A549 (cell line): Measurements from ENCODE around the gene TAF4B. TPM values are rescaled to one million over a fixed set of nuclear protein-coding genes. Genes with fewer than 3 reads are reported as not detected.

Experiments used
- ATAC-seq, 2 experiments: fragments of 200-7000 bp in 1 of 2; fragments of >200 bp in 1 of 2; cut with Nextera tagmentation in 1 of 2; cut with Tn5 transposase in 1 of 2; 3 replicates each; pipeline versions ENCODE4 v1.8.0 to v1.9.1; 2018 to 2020; ENCODE audit warnings: mild to moderate bottlenecking in 1 of 2, moderate library complexity in 1 of 2
- CTCF ChIA-PET: fragments of 300-600 bp; sonication (Branson Sonifier 250); formaldehyde crosslinking; extraction: SDS; loops from one replicate; lab custom pipeline; 2021; ENCODE audit warnings: antibody characterized with exemption, inconsistent platforms; lab: Yijun Ruan, JAX
- POLR2A ChIA-PET: fragments of 350-600 bp; formaldehyde crosslinking; extraction: SDS; loops from one replicate; lab custom pipeline; 2021; ENCODE audit warnings: antibody characterized with exemption, inconsistent platforms; lab: Yijun Ruan, JAX
- DNase-seq, 2 experiments: peaks; one replicate each; pipeline versions ENCODE4 v3.0.0 to v3.0.0-alpha.2; 2011 to 2016; ENCODE audit warnings: low read depth in 1 of 2, low spot score in 1 of 2
- FAIRE-seq: peaks from 2 replicates; lab custom pipeline; 2011; peaks lifted over from hg19 to GRCh38; lab: Jason Lieb, UNC
- H3K27ac ChIP-seq, 2 experiments: fragments of >200 bp; sonication (Bioruptor Twin); formaldehyde crosslinking; 3 replicates each; pipeline ENCODE4 v1.5.1; 2016 to 2017
- H3K4me1 ChIP-seq: fragments of >200 bp; sonication (Bioruptor Twin); formaldehyde crosslinking; 3 replicates; pipeline ENCODE4 v1.6.1; 2016
- H3K4me2 ChIP-seq: fragments of >200 bp; sonication (Bioruptor Twin); formaldehyde crosslinking; 3 replicates; pipeline ENCODE4 v1.6.1; 2016
- H3K4me3 ChIP-seq: fragments of >200 bp; sonication (Bioruptor Twin); formaldehyde crosslinking; 3 replicates; pipeline ENCODE4 v1.5.1; 2016
- H3K9me3 ChIP-seq: fragments of >200 bp; sonication (Bioruptor Twin); formaldehyde crosslinking; 3 replicates; pipeline ENCODE4 v1.6.1; 2016
- ATOH8 ChIP-seq: fragments of 250-450 bp; sonication (Bioruptor Pico); IDR thresholded peaks from 2 replicates; pipeline ENCODE4 v1.5.0; 2020; ENCODE audit warnings: low read depth, mild to moderate bottlenecking, moderate library complexity
- BCL3 ChIP-seq: fragments of >200 bp; sonication (Bioruptor Twin); formaldehyde crosslinking; IDR thresholded peaks from 3 replicates; pipeline ENCODE4 v1.6.1; 2016
- BHLHE40 ChIP-seq: IDR thresholded peaks from 2 replicates; pipeline ENCODE4 v1.6.1; 2012; ENCODE audit warnings: low read depth, low read length, inconsistent platforms
- CBX2 ChIP-seq: fragments of 200-600 bp; sonication (generic); IDR thresholded peaks from 2 replicates; pipeline ENCODE4 v1.6.1; 2016; ENCODE audit warnings: low read depth, mild to moderate bottlenecking, borderline replicate concordance
- CBX8 ChIP-seq: fragments of 200-600 bp; sonication (generic); IDR thresholded peaks from 2 replicates; pipeline ENCODE4 v1.6.1; 2016
- CHD2 ChIP-seq: fragments of 150-350 bp; IDR thresholded peaks from 2 replicates; pipeline ENCODE4 v1.6.1; 2014; ENCODE audit warnings: low read length; ENCODE audit not compliant: partially characterized antibody
- CHD4 ChIP-seq: fragments of 200-600 bp; sonication (generic); IDR thresholded peaks from 2 replicates; pipeline ENCODE4 v1.6.1; 2016; ENCODE audit warnings: antibody characterized with exemption, mild to moderate bottlenecking, borderline replicate concordance
- EHF ChIP-seq: fragments of 250-450 bp; sonication (Bioruptor Pico); IDR thresholded peaks from 2 replicates; pipeline ENCODE4 v1.5.0; 2020; ENCODE audit warnings: mild to moderate bottlenecking
- EHMT2 ChIP-seq: fragments of 200-600 bp; sonication (generic); IDR thresholded peaks from 2 replicates; pipeline ENCODE4 v1.6.1; 2016; ENCODE audit warnings: antibody characterized with exemption, low read depth, mild to moderate bottlenecking, moderate library complexity
- EP300 ChIP-seq, 2 experiments: fragments of >200 bp; sonication (Bioruptor Twin); formaldehyde crosslinking; IDR thresholded peaks; 2 replicates in 1 of 2; 3 replicates in 1 of 2; pipeline ENCODE4 v1.6.1; 2016 to 2017
- FOSB ChIP-seq: fragments of 250-450 bp; sonication (Bioruptor Pico); IDR thresholded peaks from 2 replicates; pipeline ENCODE4 v1.5.0; 2020; ENCODE audit warnings: mild to moderate bottlenecking, moderate library complexity
- GATA3 ChIP-seq: IDR thresholded peaks from 2 replicates; pipeline ENCODE4 v1.6.1; 2012; ENCODE audit warnings: borderline replicate concordance
- HEYL ChIP-seq: fragments of 250-450 bp; sonication (Bioruptor Pico); IDR thresholded peaks from 2 replicates; pipeline ENCODE4 v1.8.0; 2021; ENCODE audit warnings: mild to moderate bottlenecking, moderate library complexity
- HMGXB4 ChIP-seq: fragments of 250-450 bp; sonication (Bioruptor Pico); IDR thresholded peaks from 2 replicates; pipeline ENCODE4 v1.5.0; 2021; ENCODE audit warnings: mild to moderate bottlenecking, moderate library complexity, borderline replicate concordance
- HOXB13 ChIP-seq: fragments of 250-450 bp; sonication (Bioruptor Pico); IDR thresholded peaks from 2 replicates; pipeline ENCODE4 v1.5.0; 2020; ENCODE audit warnings: low read depth, mild to moderate bottlenecking, moderate library complexity
- HOXB5 ChIP-seq: fragments of 250-450 bp; sonication (Bioruptor Pico); IDR thresholded peaks from 2 replicates; pipeline ENCODE4 v1.5.0; 2020; ENCODE audit warnings: mild to moderate bottlenecking, moderate library complexity
- JUNB ChIP-seq: fragments of >200 bp; sonication (Bioruptor Twin); formaldehyde crosslinking; IDR thresholded peaks from 2 replicates; pipeline ENCODE4 v1.6.1; 2016
- NPAS2 ChIP-seq: fragments of 250-450 bp; sonication (Bioruptor Pico); IDR thresholded peaks from 2 replicates; pipeline ENCODE4 v1.8.0; 2022; ENCODE audit warnings: mild to moderate bottlenecking, moderate library complexity, borderline replicate concordance
- PHF8 ChIP-seq: fragments of 200-600 bp; sonication (generic); IDR thresholded peaks from 2 replicates; pipeline ENCODE4 v1.6.1; 2016; ENCODE audit warnings: low read depth, mild to moderate bottlenecking, antibody characterized with exemption, moderate library complexity, borderline replicate concordance
- RAD21 ChIP-seq, 2 experiments: fragments of >200 bp in 1 of 2; sonication (Bioruptor Twin) in 1 of 2; formaldehyde crosslinking in 1 of 2; IDR thresholded peaks in 1 of 2; conservative IDR thresholded peaks in 1 of 2; 2 replicates in 1 of 2; 3 replicates in 1 of 2; pipeline ENCODE4 v1.6.1; 2012 to 2018; ENCODE audit warnings: inconsistent platforms in 1 of 2
- RARB ChIP-seq: fragments of 250-450 bp; sonication (Bioruptor Pico); IDR thresholded peaks from 2 replicates; pipeline ENCODE4 v1.8.0; 2021; ENCODE audit warnings: mild to moderate bottlenecking, moderate library complexity
- RCOR1 ChIP-seq: fragments of 150-350 bp; IDR thresholded peaks from 2 replicates; pipeline ENCODE4 v1.6.1; 2014; ENCODE audit warnings: antibody characterized with exemption, low read length, low read depth
- SREBF2 ChIP-seq: fragments of 450-650 bp; IDR thresholded peaks from 2 replicates; pipeline ENCODE4 v1.6.1; 2014; ENCODE audit warnings: mild to moderate bottlenecking, moderate library complexity
- TP53 ChIP-seq: fragments of 250-450 bp; sonication (Bioruptor Pico); IDR thresholded peaks from 2 replicates; pipeline ENCODE4 v1.5.0; 2021; ENCODE audit warnings: mild to moderate bottlenecking, moderate library complexity
- USF2 ChIP-seq: fragments of 450-650 bp; IDR thresholded peaks from 2 replicates; pipeline ENCODE4 v1.6.1; 2014; ENCODE audit warnings: antibody characterized with exemption
- ZC3H11A ChIP-seq: fragments of 450-650 bp; IDR thresholded peaks from 2 replicates; pipeline ENCODE4 v1.6.1; 2014; ENCODE audit warnings: antibody characterized with exemption, mild to moderate bottlenecking
- ZFP36 ChIP-seq: fragments of 450-650 bp; IDR thresholded peaks from 2 replicates; pipeline ENCODE4 v1.6.1; 2014; ENCODE audit warnings: borderline replicate concordance; ENCODE audit not compliant: partially characterized antibody
- WGBS: methylation state at CpG from one replicate; pipeline ENCODE4 v1.1.6; 2017; ENCODE audit errors: missing lambda C conversion rate; 5-methylcytosine and 5-hydroxymethylcytosine counted together
- polyA plus RNA-seq, 4 experiments: library from polyadenylated mRNA; depleted of rRNA in 3 of 4; stranded (reverse); fragments of >200 nt; fragmentation: RNase III in 1 of 4; extraction: RNeasy Plus Mini Kit Qiagen cat#74134 plus additional on column Dnase treatment in 1 of 4; gene quantifications; 2 replicates in 3 of 4; 3 replicates in 1 of 4; pipeline ENCODE4 v1.2.3, GENCODE V29; 2011 to 2017
- TF ChIP-seq, protein P1 (sequence below): IDR thresholded peaks from 2 replicates; pipeline ENCODE4 v1.6.1; 2012
- TF ChIP-seq, protein P2 (sequence below): fragments of >200 bp; sonication (Bioruptor Twin); formaldehyde crosslinking; IDR thresholded peaks from 2 replicates; pipeline ENCODE4 v1.6.1; 2016

Gene TAF4B
- polyA plus RNA-seq, 2 of the 4 experiments (the other 2 are of a cell fraction): 2.5 to 5.6 TPM

DNA sequence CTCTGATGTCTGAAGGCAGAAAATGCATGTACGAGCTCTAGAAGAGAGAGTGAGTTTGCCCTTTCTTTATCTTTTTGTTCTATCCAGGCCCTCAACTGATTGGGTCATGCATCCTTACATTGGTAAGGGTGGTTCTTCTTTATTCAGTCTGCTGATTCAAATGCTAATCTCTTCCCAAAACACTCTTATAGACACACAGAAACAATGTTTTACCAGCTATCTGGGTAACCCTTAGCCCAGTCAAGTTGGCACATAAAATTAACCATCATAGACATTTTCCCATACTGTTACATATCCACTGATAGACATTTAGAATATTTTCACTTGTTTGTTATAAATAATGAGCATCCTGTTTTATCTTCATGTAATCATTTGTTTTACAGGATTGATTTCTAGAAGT is 141.2 kb downstream of the TAF4B start:
- TF ChIP-seq ZFP36 (no peak), FOSB (CRISPR knock-in tag) (no peak), CBX8 (no peak), SREBF2 (no peak), BCL3 (no peak), USF2 (no peak), HMGXB4 (CRISPR knock-in tag) (no peak), ATOH8 (CRISPR knock-in tag) (no peak), CHD2 (no peak), RARB (CRISPR knock-in tag) (no peak), JUNB (no peak), PHF8 (no peak), EHMT2 (no peak), HOXB5 (CRISPR knock-in tag) (no peak), GATA3 (no peak), RCOR1 (no peak), ZC3H11A (no peak), BHLHE40 (no peak)
- TF ChIP-seq, protein P1, sequence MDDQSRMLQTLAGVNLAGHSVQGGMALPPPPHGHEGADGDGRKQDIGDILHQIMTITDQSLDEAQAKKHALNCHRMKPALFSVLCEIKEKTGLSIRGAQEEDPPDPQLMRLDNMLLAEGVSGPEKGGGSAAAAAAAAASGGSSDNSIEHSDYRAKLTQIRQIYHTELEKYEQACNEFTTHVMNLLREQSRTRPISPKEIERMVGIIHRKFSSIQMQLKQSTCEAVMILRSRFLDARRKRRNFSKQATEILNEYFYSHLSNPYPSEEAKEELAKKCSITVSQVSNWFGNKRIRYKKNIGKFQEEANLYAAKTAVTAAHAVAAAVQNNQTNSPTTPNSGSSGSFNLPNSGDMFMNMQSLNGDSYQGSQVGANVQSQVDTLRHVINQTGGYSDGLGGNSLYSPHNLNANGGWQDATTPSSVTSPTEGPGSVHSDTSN: no peak
- ChIA-PET POLR2A (no interaction called here), CTCF (no interaction called here)
- 95% methylated on average over 1 of the region's 1 CpG for WGBS
- Histone ChIP-seq H3K4me2 (no peak overlapping the region), H3K4me1 (no peaks in the 10 kb centered on the region), H3K4me3 (no peak overlapping the region), H3K9me3 (no peaks in the 10 kb centered on the region), H3K27ac (no peak overlapping the region)
- ATAC-seq (no peak), DNase-seq (no peak), FAIRE-seq (no peak)

GRCh38 chr18:26370037-26370436 is 143.8 kb downstream of the TAF4B start:
- 48% methylated on average over 1 of the region's 1 CpG for WGBS
- ATAC-seq (no peak), DNase-seq (no peak), FAIRE-seq (no peak)
- ChIA-PET POLR2A (no interaction called here), CTCF (no interaction called here)
- H3K4me2 ChIP-seq: no peak overlapping the region
- no peaks in the 10 kb centered on the region for H3K4me1 ChIP-seq
- no peaks in the 10 kb centered on the region for H3K9me3 ChIP-seq
- H3K27ac ChIP-seq: no peak overlapping the region
- no peak overlapping the region for H3K4me3 ChIP-seq
- TF ChIP-seq BHLHE40 (no peak), GATA3 (no peak), CBX8 (no peak), RAD21 (conservative IDR thresholded peaks at IDR 0.05 in 1 of 2, IDR thresholded peaks at IDR 0.05 in 1 of 2) (no peak), HEYL (CRISPR knock-in tag) (no peak), EP300 (IDR thresholded peaks at IDR 0.05) (no peak), ZC3H11A (no peak), RCOR1 (no peak), CBX2 (no peak), TP53 (CRISPR knock-in tag) (no peak), NPAS2 (CRISPR knock-in tag) (no peak), EHF (CRISPR knock-in tag) (no peak), HOXB13 (CRISPR knock-in tag) (no peak), CHD4 (no peak)
- TF ChIP-seq, protein P2, sequence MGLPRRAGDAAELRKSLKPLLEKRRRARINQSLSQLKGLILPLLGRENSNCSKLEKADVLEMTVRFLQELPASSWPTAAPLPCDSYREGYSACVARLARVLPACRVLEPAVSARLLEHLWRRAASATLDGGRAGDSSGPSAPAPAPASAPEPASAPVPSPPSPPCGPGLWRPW: no peak
